Activated CD4-positive, alpha-beta T cell treated with anti-CD3 and anti-CD28 coated beads for 36 hours (primary cell): ENCODE data around the gene RNGTT. TPM values are rescaled to one million over a fixed set of nuclear protein-coding genes. Genes with fewer than 3 reads are reported as not detected.
"Not testable (repeated sequence)": the region's sequence is repeated elsewhere in the genome, so short reads cannot be mapped to it uniquely, and the experiment has no call there.

Experiments
- ATAC-seq: fragments of 200-7000 bp; cut with Tn5 transposase; one replicate; pipeline ENCODE4 v1.10.0; 2021; ENCODE audit warnings: mild to moderate bottlenecking, moderate library complexity
- CTCF ChIA-PET: fragments of 350-600 bp; sonication (Branson Sonifier 250); formaldehyde crosslinking; loops from one replicate; lab custom pipeline; 2021; ENCODE audit warnings: antibody characterized with exemption; lab: Charles Lee
- POLR2A ChIA-PET: fragments of 350-600 bp; sonication (Branson Sonifier 250); formaldehyde crosslinking; loops from one replicate; lab custom pipeline; 2021; ENCODE audit warnings: antibody characterized with exemption, inconsistent platforms; lab: Charles Lee
- DNase-seq: peaks from one replicate; pipeline ENCODE4 v3.0.0-alpha.2; 2020
- H3K27ac Mint-ChIP-seq: one replicate; pipeline ENCODE4 v1.8.0; 2021; ENCODE audit warnings: mixed read lengths
- H3K27me3 Mint-ChIP-seq: one replicate; pipeline ENCODE4 v1.8.0; 2021; ENCODE audit warnings: mixed read lengths
- H3K36me3 Mint-ChIP-seq: one replicate; pipeline ENCODE4 v1.8.0; 2021; ENCODE audit warnings: low read depth, mixed read lengths
- H3K4me1 Mint-ChIP-seq: one replicate; pipeline ENCODE4 v1.8.0; 2021; ENCODE audit warnings: mixed read lengths
- H3K4me3 Mint-ChIP-seq: one replicate; pipeline ENCODE4 v1.8.0; 2021; ENCODE audit warnings: mild to moderate bottlenecking, moderate library complexity, mixed read lengths
- H3K9me3 Mint-ChIP-seq: one replicate; pipeline ENCODE4 v1.8.0; 2021; ENCODE audit warnings: low read depth, mixed read lengths
- intact Hi-C, 2 experiments: fragments of 100-400 bp; cut with DNase I in 1 of 2; cut with micrococcal nuclease in 1 of 2; formaldehyde crosslinking; loops; one replicate each; pipeline versions ENCODE4 v1.14.2 to v1.15.1; 2022 to 2024; cut with DNase I, micrococcal nuclease
- total RNA-seq, 2 experiments: library from RNA; stranded (reverse); gene quantifications; one replicate each; pipeline ENCODE4 v1.2.3, GENCODE V29; 2021

Gene RNGTT
- total RNA-seq, 2 experiments from 2014 or later: 17.5 to 21.5 TPM

DNA sequence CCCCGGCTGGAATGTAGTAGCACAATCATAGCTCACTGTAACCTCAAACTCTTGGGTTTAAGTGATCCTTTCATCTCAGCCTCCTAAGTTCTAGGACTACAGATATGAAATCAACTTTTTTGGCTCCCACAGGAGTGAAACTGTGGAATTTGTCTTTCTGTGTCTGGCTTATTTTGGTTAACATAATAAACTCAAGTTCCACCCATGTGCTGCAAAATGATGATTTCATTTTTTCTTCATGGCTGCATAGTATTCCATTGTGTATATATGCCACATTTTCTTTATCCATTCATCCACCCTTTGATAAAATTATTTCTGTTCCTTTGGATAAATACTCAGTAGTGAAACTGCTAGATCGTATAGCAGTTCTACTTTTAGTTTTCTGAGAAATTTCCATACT, 29.9 kb downstream of the RNGTT start:
- intact Hi-C loops: no loop called here
- no peak overlapping the region for H3K27ac Mint-ChIP-seq
- peaks cover 71% of the 10 kb centered on the region for H3K36me3 Mint-ChIP-seq
- H3K27me3 Mint-ChIP-seq: no peaks in the 10 kb centered on the region
- no peak overlapping the region for H3K4me3 Mint-ChIP-seq
- DNase-seq (no peak), ATAC-seq (no peak)
- no peaks in the 10 kb centered on the region for H3K4me1 Mint-ChIP-seq
- H3K9me3 Mint-ChIP-seq: peaks cover 38% of the 10 kb centered on the region
- POLR2A ChIA-PET: no interaction called here
- CTCF ChIA-PET: interaction anchor here (1.4 kb wide), 1 partner anchor 9 kb away, joined by 3 read pairs; no protein-coding TSS in a partner anchor

DNA sequence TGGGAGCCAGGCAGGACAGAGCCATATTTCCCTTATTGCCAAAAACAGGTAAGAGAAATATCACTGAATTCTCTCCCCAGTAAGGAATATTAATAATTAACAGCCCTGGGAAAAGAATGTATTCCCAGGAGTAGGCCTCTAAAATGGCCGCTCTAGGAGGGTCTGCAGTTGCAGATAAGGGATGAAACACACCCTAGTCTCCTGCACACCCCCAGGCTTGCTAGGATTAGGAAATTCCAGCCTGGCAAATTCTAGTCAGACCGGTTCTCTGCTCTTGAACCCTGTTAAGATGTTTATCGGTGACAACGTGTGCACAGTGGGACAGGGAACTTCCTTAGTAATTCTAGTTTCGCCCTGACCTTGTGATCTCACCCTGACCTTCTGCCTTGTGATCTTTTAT, 31.4 kb downstream of the RNGTT start:
- ATAC-seq, H3K27ac Mint-ChIP-seq, H3K4me3 Mint-ChIP-seq, intact Hi-C loops, POLR2A ChIA-PET, H3K27me3 Mint-ChIP-seq, H3K4me1 Mint-ChIP-seq, DNase-seq: not testable (repeated sequence)
- CTCF ChIA-PET: interaction anchor here (1.4 kb wide), 1 partner anchor 8 kb away, joined by 3 read pairs; no protein-coding TSS in a partner anchor
- H3K9me3 Mint-ChIP-seq: peaks cover 32% of the 10 kb centered on the region
- H3K36me3 Mint-ChIP-seq: peaks cover 59% of the 10 kb centered on the region

DNA sequence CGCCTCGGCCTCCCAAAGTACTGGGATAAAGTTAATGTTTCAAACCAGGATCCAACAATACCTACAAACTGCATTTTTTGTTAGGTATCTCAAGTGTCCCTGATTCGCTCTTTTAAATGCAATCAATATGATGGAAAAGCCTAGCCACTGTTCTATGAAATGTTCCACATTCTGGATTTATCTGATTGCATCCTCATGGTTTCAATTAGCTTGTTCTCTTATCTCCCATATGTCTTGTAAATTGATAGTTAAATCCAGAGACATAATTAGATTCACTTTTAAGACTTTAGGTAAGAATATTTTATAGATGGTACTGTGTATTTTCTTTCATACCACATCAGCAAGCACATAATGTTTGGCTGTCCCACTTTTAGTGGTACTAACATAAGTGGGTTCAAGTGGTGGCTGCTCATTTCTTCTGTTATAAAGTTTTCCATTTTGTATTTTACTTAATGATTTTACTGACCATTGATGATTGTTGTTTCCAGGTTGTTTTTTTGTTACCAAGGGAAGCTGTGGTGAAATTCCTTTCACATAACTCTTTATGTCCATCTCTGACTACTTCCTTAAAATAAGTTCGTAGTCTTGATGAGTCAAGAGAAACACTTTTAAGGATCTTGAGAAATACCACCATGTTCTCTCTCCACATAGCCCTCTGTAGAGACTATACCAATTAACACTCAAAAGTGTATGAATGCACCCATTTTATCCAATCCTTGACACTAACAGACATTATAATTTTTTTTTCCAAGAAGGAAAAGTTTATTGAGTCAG, 40.5 kb downstream of the RNGTT start:
- no peaks in the 10 kb centered on the region for H3K9me3 Mint-ChIP-seq
- H3K4me3 Mint-ChIP-seq: no peak overlapping the region
- H3K27ac Mint-ChIP-seq: no peak overlapping the region
- peaks cover 2% of the 10 kb centered on the region for H3K4me1 Mint-ChIP-seq
- DNase-seq: no peak
- intact Hi-C loops: no loop called here
- peaks cover 27% of the 10 kb centered on the region for H3K36me3 Mint-ChIP-seq
- no peaks in the 10 kb centered on the region for H3K27me3 Mint-ChIP-seq
- no peak for ATAC-seq
- CTCF ChIA-PET: interaction anchor here (0.6 to 0.8 kb wide), 2 partner anchors 9 to 827 kb away, joined by 3 read pairs; no protein-coding TSS in a partner anchor
- POLR2A ChIA-PET: no interaction called here

DNA sequence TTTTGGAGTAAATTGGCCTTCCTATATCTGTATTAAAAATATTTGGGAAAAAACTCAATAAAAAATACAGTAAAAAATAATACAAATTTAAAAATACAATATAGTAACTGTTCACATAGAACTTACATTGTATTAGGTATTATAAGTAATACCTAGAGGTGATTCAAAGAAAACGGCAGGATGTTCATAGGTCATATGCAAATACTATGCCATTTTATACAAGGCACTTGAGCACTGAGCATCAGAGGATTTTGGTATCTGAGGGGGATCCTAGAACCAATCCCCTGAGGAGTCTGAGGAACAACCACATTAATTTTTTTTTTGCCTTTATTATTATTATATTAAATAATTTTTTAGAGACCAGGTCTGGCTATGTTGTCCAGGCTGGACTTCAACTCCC, 41.7 kb downstream of the RNGTT start:
- ChIA-PET POLR2A (no interaction called here), CTCF (interaction anchor here (0.6 to 1.4 kb wide), 2 partner anchors 9 to 153 kb away, joined by 3 to 4 read pairs; no protein-coding TSS in a partner anchor)
- no peak for ATAC-seq
- Mint-ChIP-seq H3K4me1 (peaks cover 9% of the 10 kb centered on the region), H3K36me3 (peaks cover 34% of the 10 kb centered on the region), H3K27ac (no peak overlapping the region), H3K4me3 (no peak overlapping the region), H3K9me3 (no peaks in the 10 kb centered on the region), H3K27me3 (no peaks in the 10 kb centered on the region)
- intact Hi-C loops: no loop called here
- DNase-seq: no peak

DNA sequence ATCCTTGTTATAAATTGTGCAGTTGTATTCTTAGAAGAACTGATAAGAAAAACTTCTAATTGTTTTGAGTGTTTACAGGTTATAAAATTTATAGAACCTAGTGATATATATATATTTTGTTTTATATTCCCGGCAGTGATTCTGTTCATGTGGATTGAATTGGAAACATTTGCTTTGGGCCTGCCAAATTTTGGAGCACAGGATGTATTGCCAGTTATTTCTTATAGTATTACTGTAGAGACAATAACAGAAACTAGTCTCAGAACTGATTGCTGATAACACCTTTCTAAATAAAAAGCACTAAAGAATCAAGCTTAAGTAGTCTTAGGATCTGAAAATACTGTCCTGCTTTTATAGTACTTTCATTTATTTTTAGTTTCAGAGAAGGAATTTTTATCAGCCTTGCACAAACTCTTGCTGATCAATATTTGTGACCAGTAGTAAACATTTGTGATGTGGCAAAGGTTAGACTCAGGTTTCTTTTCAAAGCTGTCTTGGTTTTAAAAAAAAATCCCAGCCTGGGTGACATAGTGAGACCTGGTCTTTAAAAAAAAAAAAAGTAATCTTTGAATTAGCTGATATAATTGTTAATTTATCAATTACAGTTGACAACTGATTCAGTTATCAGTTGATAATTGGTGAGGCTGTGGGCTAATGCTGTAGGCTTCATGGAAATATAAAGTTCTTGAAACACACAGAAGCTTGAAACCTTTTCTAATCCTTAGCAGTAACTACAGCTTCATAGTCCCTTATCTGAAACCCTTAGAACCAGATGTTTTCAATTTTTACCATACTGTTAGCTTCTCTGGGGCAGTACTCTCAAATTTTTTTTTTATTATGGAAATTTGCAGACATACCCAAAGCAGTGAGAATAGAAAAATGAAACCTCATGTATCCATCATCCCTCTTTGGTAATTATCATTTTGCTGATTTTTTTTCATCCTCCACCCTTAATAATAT, 42.4 kb downstream of the RNGTT start:
- POLR2A ChIA-PET: no interaction called here
- DNase-seq (no peak), ATAC-seq (no peak)
- intact Hi-C loops: no loop called here
- peaks cover 34% of the 10 kb centered on the region for H3K36me3 Mint-ChIP-seq
- H3K4me1 Mint-ChIP-seq: peaks cover 10% of the 10 kb centered on the region
- CTCF ChIA-PET: interaction anchor here (0.6 to 1.4 kb wide), 3 partner anchors 10 to 152 kb away, joined by 3 to 4 read pairs (median 3); no protein-coding TSS in a partner anchor
- H3K27ac Mint-ChIP-seq: no peak overlapping the region
- no peaks in the 10 kb centered on the region for H3K9me3 Mint-ChIP-seq
- no peak overlapping the region for H3K4me3 Mint-ChIP-seq
- H3K27me3 Mint-ChIP-seq: no peaks in the 10 kb centered on the region

DNA sequence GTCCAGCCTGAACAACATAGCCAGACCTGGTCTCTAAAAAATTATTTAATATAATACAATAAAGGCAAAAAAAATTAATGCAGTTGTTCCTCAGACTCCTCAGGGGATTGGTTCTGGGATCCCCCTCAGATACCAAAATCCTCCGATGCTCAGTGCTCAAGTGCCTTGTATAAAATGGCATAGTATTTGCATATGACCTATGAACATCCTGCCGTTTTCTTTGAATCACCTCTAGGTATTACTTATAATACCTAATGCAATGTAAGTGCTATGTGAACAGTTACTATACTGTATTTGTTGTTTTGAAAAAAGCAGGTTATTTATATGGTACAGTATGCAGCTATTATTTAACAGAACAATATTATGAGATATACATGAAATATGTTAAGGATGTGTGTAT, 43.3 kb downstream of the RNGTT start:
- ATAC-seq: no peak
- H3K27me3 Mint-ChIP-seq: no peaks in the 10 kb centered on the region
- CTCF ChIA-PET: interaction anchor here (0.5 kb wide), 1 partner anchor 129 kb away, joined by 4 read pairs; no protein-coding TSS in a partner anchor
- POLR2A ChIA-PET: no interaction called here
- intact Hi-C loops: no loop called here
- DNase-seq: no peak
- H3K4me3 Mint-ChIP-seq: no peak overlapping the region
- H3K27ac Mint-ChIP-seq: no peak overlapping the region
- H3K9me3 Mint-ChIP-seq: no peaks in the 10 kb centered on the region
- H3K36me3 Mint-ChIP-seq: peaks cover 37% of the 10 kb centered on the region
- H3K4me1 Mint-ChIP-seq: peaks cover 10% of the 10 kb centered on the region

DNA sequence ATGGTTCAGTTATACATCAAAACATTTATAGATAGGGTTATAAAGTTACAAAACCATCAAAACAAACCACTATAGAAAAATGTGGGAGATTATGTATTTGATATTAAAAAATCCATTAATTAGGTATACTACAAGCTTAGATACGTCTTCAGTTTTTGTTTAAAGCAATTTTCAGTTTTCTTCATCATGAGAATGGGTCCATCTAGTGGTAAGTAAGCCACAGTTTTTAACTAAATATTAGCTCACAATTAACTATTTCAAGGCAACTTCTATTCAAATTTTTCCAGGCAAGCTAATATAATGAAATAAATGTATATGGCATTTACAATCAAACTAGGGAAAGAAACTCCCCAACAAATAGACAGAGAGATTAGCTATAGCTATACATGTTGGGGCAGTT, 44.4 kb downstream of the RNGTT start:
- intact Hi-C loops: no loop called here
- Mint-ChIP-seq H3K27me3 (no peaks in the 10 kb centered on the region), H3K36me3 (peaks cover 37% of the 10 kb centered on the region), H3K4me3 (no peak overlapping the region), H3K4me1 (peaks cover 18% of the 10 kb centered on the region), H3K27ac (no peak overlapping the region), H3K9me3 (no peaks in the 10 kb centered on the region)
- ChIA-PET CTCF (interaction anchor here (1.0 to 1.2 kb wide), 4 partner anchors 12 to 49 kb away, joined by 3 to 6 read pairs (median 4); no protein-coding TSS in a partner anchor), POLR2A (no interaction called here)
- DNase-seq: no peak
- no peak for ATAC-seq

DNA sequence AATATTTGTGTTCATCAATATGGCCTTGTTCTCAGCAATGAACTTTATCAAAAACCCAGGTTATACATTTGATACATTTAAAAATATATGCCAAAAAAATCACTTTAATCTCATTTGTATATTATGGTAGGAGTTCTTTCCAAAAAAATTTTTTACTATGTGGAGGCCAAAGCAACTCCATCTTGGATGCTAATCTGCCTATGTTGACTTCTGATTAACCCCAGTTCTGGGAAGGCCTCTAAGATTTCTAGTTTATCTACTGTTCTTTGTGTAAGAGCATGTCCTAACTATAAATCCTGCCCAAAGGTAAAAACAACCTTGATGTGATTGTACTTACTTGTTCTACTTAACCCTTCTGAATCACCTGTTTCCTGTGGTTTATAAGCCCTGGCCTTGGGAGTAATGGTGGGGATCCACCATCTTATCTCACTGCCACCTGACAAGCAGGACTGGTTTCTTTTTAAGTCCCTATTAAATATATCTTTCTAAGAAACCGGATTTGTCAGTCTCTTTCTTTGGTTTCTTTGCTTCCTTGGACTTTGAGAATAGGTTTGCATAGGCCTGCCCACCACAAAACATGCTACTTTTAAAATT, 46.7 kb downstream of the RNGTT start:
- intact Hi-C loops: no loop called here
- ATAC-seq (peak; percentile 53), DNase-seq (no peak)
- Mint-ChIP-seq H3K9me3 (no peaks in the 10 kb centered on the region), H3K27me3 (no peaks in the 10 kb centered on the region), H3K4me3 (no peak overlapping the region), H3K36me3 (peaks cover 25% of the 10 kb centered on the region), H3K27ac (no peak overlapping the region), H3K4me1 (peaks cover 33% of the 10 kb centered on the region)
- CTCF ChIA-PET: interaction anchor here (0.6 to 1.5 kb wide), 2 partner anchors 45 to 75 kb away, joined by 3 read pairs; no protein-coding TSS in a partner anchor
- POLR2A ChIA-PET: no interaction called here

DNA sequence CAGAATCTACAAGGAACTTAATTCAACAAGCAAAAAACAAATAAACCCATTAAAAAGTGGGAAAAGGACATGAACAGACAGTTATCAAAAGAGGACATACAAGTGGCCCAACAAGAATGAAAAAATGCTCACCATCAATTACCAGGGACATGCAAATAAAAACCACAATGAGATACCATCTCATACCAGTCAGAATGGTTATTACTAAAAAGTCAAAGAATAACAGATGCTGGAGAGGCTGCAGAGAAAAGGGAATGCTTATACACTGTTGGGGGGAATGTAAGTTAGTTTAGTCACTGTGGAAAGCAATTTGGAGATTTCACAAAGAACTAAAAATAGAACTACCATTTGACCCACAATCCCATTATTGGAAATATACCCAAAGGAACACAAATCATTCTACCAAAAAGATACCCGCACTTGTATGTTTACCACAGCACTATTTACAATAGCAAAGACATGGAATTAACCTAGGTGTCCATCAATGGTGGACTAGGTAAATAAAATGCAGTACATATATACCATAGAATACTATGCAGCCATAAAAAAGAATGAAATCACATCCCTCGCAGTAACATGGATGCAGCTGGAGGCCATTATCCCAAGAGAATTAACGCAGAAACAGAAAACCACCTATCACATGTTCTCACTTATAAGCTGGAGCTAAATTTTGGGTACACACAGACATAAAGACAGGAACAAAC, 48.4 kb downstream of the RNGTT start:
- DNase-seq (no peak), ATAC-seq (no peak)
- H3K4me3 Mint-ChIP-seq: no peak overlapping the region
- H3K9me3 Mint-ChIP-seq: no peaks in the 10 kb centered on the region
- intact Hi-C loops: no loop called here
- ChIA-PET POLR2A (no interaction called here), CTCF (interaction anchor here (0.8 to 1.5 kb wide), 2 partner anchors 8 to 44 kb away, joined by 3 read pairs; no protein-coding TSS in a partner anchor)
- H3K27me3 Mint-ChIP-seq: no peaks in the 10 kb centered on the region
- peaks cover 25% of the 10 kb centered on the region for H3K36me3 Mint-ChIP-seq
- H3K4me1 Mint-ChIP-seq: peaks cover 46% of the 10 kb centered on the region
- no peak overlapping the region for H3K27ac Mint-ChIP-seq

DNA sequence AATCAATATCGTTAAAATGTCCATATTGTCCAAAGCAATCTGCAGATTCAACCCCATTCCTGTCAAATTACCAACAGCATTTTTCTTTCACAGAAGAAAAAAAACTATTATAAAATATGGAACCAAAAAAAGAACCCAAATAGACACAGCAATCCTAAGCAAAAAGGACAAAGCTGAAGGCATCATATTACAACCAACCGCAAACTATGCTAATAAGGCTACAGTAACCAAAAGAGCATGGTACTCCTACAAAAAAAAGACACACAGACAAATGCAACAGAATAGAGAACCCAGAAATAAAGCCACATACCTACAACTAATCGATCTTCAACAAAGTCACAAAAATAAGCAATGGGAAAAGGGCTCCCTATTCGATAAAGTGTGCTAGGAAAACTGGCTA, 49.2 kb downstream of the RNGTT start:
- H3K27me3 Mint-ChIP-seq: no peaks in the 10 kb centered on the region
- no peak overlapping the region for H3K4me3 Mint-ChIP-seq
- ChIA-PET CTCF (interaction anchor here (0.8 kb wide), 1 partner anchor 9 kb away, joined by 3 read pairs; no protein-coding TSS in a partner anchor), POLR2A (no interaction called here)
- H3K9me3 Mint-ChIP-seq: no peaks in the 10 kb centered on the region
- no peak overlapping the region for H3K27ac Mint-ChIP-seq
- H3K4me1 Mint-ChIP-seq: peaks cover 53% of the 10 kb centered on the region
- H3K36me3 Mint-ChIP-seq: peaks cover 26% of the 10 kb centered on the region
- DNase-seq (no peak), ATAC-seq (no peak)
- intact Hi-C loops: no loop called here
